Measurements from ENCODE around the gene GNL2.

- TF ChIP-seq EZH2 (IDR thresholded peaks at IDR 0.05; ENCODE audit: insufficient read depth, poor library complexity, severe bottlenecking) (no peak), EZH2phosphoT487 (IDR thresholded peaks at IDR 0.05; ENCODE audit: insufficient read depth, low read depth) (no peak)
These were observed 30.8 kb downstream of the GNL2 start for GRCh38 chr1:37564892-37565291.

Measured in GM23248 (cell line).